OCI-LY7 (cell line): ENCODE results near the gene TXNDC17. TPM values are rescaled to one million over a fixed set of nuclear protein-coding genes. Genes with fewer than 3 reads are reported as not detected.

Experiments
- BruUV-seq: library from RNA; stranded (reverse); fragments of 400-500 nt; replicated peaks from 2 replicates; lab custom pipeline; 2021; lab: Mats Ljungman, UMichigan
- CTCF ChIA-PET: fragments of 300-600 bp; sonication (Branson Sonifier 250); formaldehyde crosslinking; loops from one replicate; lab custom pipeline; 2022; ENCODE audit warnings: antibody characterized with exemption; ENCODE audit not compliant: unreplicated experiment; lab: Charles Lee
- POLR2A ChIA-PET: fragments of 300-600 bp; sonication (Branson Sonifier 250); formaldehyde crosslinking; loops from one replicate; lab custom pipeline; 2022; ENCODE audit warnings: antibody characterized with exemption; lab: Charles Lee
- DNase-seq: peaks from one replicate; pipeline ENCODE4 v3.0.0-alpha.2; 2015; ENCODE audit warnings: low spot score
- H2AFZ ChIP-seq: fragments of 200-600 bp; sonication (generic), shearing (Covaris generic); 2 replicates; pipeline ENCODE4 v1.6.1; 2014; ENCODE audit warnings: mild to moderate bottlenecking, antibody characterized with exemption, low read length, moderate library complexity
- H3K27ac ChIP-seq: fragments of 200-600 bp; sonication (generic); 2 replicates; pipeline ENCODE4 v1.5.1; 2014; ENCODE audit warnings: mixed run types, low read depth, mild to moderate bottlenecking, moderate library complexity, low read length, inconsistent platforms; ENCODE audit not compliant: poor library complexity, severe bottlenecking
- H3K36me3 ChIP-seq: fragments of 200-600 bp; sonication (generic); 2 replicates; pipeline ENCODE4 v1.6.1; 2014; ENCODE audit warnings: mild to moderate bottlenecking, antibody characterized with exemption, low read length, moderate library complexity, mixed read lengths; ENCODE audit not compliant: insufficient read depth
- H3K4me1 ChIP-seq: fragments of 200-600 bp; sonication (generic); 2 replicates; pipeline ENCODE4 v1.5.1; 2014; ENCODE audit warnings: mild to moderate bottlenecking, low read length; ENCODE audit not compliant: insufficient read depth, poor library complexity, severe bottlenecking
- H3K4me2 ChIP-seq: fragments of 200-600 bp; sonication (generic); 2 replicates; pipeline ENCODE4 v1.6.1; 2014; ENCODE audit warnings: mild to moderate bottlenecking, low read length
- H3K4me3 ChIP-seq: fragments of 200-600 bp; sonication (generic); 2 replicates; pipeline ENCODE4 v1.5.1; 2014; ENCODE audit warnings: mild to moderate bottlenecking, low read depth, low read length; ENCODE audit not compliant: poor library complexity, severe bottlenecking
- H3K79me2 ChIP-seq: fragments of 200-600 bp; sonication (generic); 2 replicates; pipeline ENCODE4 v1.6.1; 2016; ENCODE audit warnings: low read depth, mild to moderate bottlenecking, low read length, moderate library complexity, mixed read lengths; ENCODE audit not compliant: insufficient read depth
- H3K9me2 ChIP-seq: fragments of 200-600 bp; sonication (generic); 2 replicates; pipeline ENCODE4 v1.6.1; 2016; ENCODE audit warnings: mild to moderate bottlenecking, low read length, mixed read lengths; ENCODE audit not compliant: insufficient read depth
- H3K9me3 ChIP-seq: fragments of 200-600 bp; sonication (generic); 2 replicates; pipeline ENCODE4 v1.6.1; 2014; ENCODE audit warnings: mild to moderate bottlenecking, mixed run types, low read length, mixed read lengths
- H4K20me1 ChIP-seq: fragments of 200-600 bp; sonication (generic); 2 replicates; pipeline ENCODE4 v1.6.1; 2014; ENCODE audit warnings: mild to moderate bottlenecking, antibody characterized with exemption, low read length, moderate library complexity, mixed read lengths; ENCODE audit not compliant: insufficient read depth
- EZH2phosphoT487 ChIP-seq: fragments of 200-600 bp; sonication (generic); IDR thresholded peaks from 2 replicates; pipeline ENCODE4 v1.6.1; 2018; ENCODE audit warnings: low read depth, borderline replicate concordance, mild to moderate bottlenecking, mixed run types, antibody characterized with exemption, low read length, moderate library complexity, mixed read lengths
- intact Hi-C: fragments of 100-400 bp; cut with micrococcal nuclease; formaldehyde crosslinking; loops from one replicate; pipeline ENCODE4 v1.10.0; 2022; ENCODE audit not compliant: unreplicated experiment
- total RNA-seq, 2 experiments: library from RNA; depleted of rRNA in 1 of 2; stranded (reverse); fragments of >200 nt in 1 of 2; shearing (Covaris generic) in 1 of 2; gene quantifications; 2 replicates each; pipeline ENCODE4 v1.2.3, GENCODE V29; 2014 to 2022
- TF ChIP-seq, protein P1 (sequence below): fragments of 200-600 bp; sonication (generic); conservative IDR thresholded peaks from 2 replicates; pipeline ENCODE4 v1.5.1; 2014; ENCODE audit warnings: mild to moderate bottlenecking, antibody characterized with exemption, low read length, moderate library complexity, mixed read lengths

The TXNDC17 gene
- total RNA-seq, 2 experiments from 2014 or later, result 63.7 to 81.4 TPM

DNA sequence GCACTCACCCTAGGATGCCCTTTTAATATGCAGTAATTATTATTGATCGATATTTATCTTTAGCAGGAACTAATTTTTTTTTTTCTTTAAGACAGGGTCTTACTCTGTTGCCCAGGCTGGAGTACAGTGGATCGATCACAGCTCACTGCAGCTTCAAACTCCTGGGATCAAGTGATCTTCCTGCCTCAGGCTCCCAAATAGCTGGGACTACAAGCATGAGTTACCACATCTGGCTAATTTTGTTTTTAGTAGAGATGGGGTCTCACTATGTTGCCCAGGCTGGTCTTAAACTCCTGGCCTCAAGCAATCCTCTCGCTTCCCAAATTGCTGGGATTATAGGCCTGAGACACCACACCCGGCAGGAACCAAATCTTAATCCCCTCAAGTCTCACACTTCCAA is 29.6 kb upstream of the TXNDC17 start:
- no peaks in the 10 kb centered on the region for H4K20me1 ChIP-seq
- no peaks in the 10 kb centered on the region for H3K4me1 ChIP-seq
- ChIA-PET POLR2A (interaction anchor here (0.5 kb wide), 1 partner anchor 39 kb away, joined by 3 read pairs; no protein-coding TSS in a partner anchor), CTCF (no interaction called here)
- H3K4me2 ChIP-seq, result no peak overlapping the region
- H3K9me3 ChIP-seq, result no peaks in the 10 kb centered on the region
- H3K79me2 ChIP-seq, result no peaks in the 10 kb centered on the region
- intact Hi-C loops, result no loop called here
- H3K4me3 ChIP-seq, result no peak overlapping the region
- no peaks in the 10 kb centered on the region for H3K9me2 ChIP-seq
- BruUV-seq, result no TSS peak
- DNase-seq, result no peak
- H3K27ac ChIP-seq, result no peak overlapping the region
- no peak overlapping the region for H2AFZ ChIP-seq
- no peak for TF ChIP-seq EZH2phosphoT487
- TF ChIP-seq, protein P1, sequence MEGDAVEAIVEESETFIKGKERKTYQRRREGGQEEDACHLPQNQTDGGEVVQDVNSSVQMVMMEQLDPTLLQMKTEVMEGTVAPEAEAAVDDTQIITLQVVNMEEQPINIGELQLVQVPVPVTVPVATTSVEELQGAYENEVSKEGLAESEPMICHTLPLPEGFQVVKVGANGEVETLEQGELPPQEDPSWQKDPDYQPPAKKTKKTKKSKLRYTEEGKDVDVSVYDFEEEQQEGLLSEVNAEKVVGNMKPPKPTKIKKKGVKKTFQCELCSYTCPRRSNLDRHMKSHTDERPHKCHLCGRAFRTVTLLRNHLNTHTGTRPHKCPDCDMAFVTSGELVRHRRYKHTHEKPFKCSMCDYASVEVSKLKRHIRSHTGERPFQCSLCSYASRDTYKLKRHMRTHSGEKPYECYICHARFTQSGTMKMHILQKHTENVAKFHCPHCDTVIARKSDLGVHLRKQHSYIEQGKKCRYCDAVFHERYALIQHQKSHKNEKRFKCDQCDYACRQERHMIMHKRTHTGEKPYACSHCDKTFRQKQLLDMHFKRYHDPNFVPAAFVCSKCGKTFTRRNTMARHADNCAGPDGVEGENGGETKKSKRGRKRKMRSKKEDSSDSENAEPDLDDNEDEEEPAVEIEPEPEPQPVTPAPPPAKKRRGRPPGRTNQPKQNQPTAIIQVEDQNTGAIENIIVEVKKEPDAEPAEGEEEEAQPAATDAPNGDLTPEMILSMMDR, result no peak
- H3K36me3 ChIP-seq, result peaks cover 77% of the 10 kb centered on the region

DNA sequence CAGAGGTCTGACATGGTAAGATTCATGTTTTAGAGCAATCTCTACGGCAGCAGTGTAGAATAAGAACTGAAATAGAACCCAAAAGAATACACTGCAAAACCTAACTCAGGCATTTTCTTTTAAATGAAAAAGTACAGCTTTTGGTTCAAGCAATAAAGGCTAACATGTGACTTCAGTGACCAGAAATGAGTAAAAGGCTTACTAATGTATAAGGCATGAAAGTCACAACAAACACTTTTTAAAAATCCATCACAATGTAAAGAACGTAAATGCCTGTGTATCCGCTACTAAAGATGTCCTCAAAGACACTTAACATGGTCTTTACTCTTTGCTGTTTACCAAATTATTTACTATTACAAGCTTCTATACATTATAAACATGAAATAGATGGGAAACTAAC is 16.9 kb upstream of the TXNDC17 start:
- Histone ChIP-seq H4K20me1 (no peaks in the 10 kb centered on the region), H3K79me2 (no peaks in the 10 kb centered on the region), H3K4me3 (no peak overlapping the region), H3K4me2 (no peak overlapping the region), H3K4me1 (no peaks in the 10 kb centered on the region), H3K27ac (no peak overlapping the region), H3K9me3 (no peaks in the 10 kb centered on the region), H2AFZ (no peak overlapping the region), H3K9me2 (no peaks in the 10 kb centered on the region), H3K36me3 (peaks cover 83% of the 10 kb centered on the region)
- ChIA-PET CTCF (no interaction called here), POLR2A (interaction anchor here (0.6 kb wide), 2 partner anchors 43 to 81 kb away, joined by 3 to 4 read pairs; no protein-coding TSS in a partner anchor)
- intact Hi-C loops, result no loop called here
- TF ChIP-seq, protein P1, result no peak
- TF ChIP-seq EZH2phosphoT487, result no peak
- no TSS peak for BruUV-seq
- DNase-seq, result no peak

DNA sequence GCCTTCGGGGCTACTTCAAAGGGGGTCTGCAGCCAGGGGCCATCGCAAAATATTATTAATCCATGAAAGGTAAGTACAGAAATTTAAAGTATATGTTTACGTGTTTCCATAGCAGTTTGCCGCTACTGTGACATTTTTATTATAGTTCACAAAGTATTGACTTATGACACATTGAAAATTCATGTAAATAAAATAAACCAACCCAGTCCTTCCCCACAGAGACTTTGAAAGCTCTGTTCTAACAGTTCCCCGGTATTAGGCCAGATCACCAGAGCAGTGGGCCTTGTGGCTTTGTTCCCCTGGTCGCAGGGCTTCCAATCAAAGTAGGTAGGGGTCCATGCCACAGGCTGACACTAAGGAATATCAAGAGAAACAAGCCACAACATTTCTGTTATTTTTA is 14.2 kb upstream of the TXNDC17 start:
- Histone ChIP-seq H3K9me3 (no peaks in the 10 kb centered on the region), H3K4me1 (no peaks in the 10 kb centered on the region), H3K79me2 (no peaks in the 10 kb centered on the region), H2AFZ (no peak overlapping the region), H3K4me2 (no peak overlapping the region), H3K36me3 (peaks cover 86% of the 10 kb centered on the region), H3K9me2 (no peaks in the 10 kb centered on the region), H3K4me3 (no peak overlapping the region), H4K20me1 (no peaks in the 10 kb centered on the region), H3K27ac (no peak overlapping the region)
- DNase-seq, result no peak
- ChIA-PET POLR2A (no interaction called here), CTCF (no interaction called here)
- no TSS peak for BruUV-seq
- intact Hi-C loops, result no loop called here
- TF ChIP-seq, protein P1, result no peak
- no peak for TF ChIP-seq EZH2phosphoT487
